ENCODE measurements around the gene TRAF3. TPM values are rescaled to one million over a fixed set of nuclear protein-coding genes. Genes with fewer than 3 reads are reported as not detected.

Gene TRAF3
- total RNA-seq, 1 experiment from 2014 or later, result 14.0 TPM

DNA sequence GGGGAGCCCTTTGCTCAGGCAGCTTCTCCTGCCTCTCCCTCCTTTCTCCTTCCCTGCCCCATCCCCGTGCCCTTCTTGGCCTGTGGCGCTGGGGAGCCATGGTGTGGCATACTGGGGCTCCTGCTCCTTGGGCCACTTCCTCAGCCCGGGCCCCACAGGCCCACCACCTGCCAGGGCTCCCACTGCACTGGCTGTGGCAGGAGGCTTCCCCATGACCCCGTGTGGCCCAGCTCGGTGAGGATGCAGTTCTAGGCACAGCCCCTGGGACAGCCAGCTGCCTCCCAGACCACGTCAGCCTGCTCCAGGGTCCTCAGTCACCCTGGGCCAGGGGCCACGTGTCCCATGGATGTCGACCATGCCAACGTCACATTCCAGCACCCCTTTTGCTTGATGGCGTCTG lies 132.2 kb downstream of the TRAF3 start:
- peaks cover 2% of the 10 kb centered on the region; the same call in 1 of the 2 replicates for H3K36me3 ChIP-seq
- no peak for DNase-seq
- H3K27ac ChIP-seq, result no peak overlapping the region
- no peaks in the 10 kb centered on the region for H3K4me1 ChIP-seq
- no peaks in the 10 kb centered on the region for H3K27me3 ChIP-seq
- H3K9me3 ChIP-seq (replicated peaks), result no peaks in the 10 kb centered on the region
- no peak overlapping the region for H3K4me3 ChIP-seq

DNA sequence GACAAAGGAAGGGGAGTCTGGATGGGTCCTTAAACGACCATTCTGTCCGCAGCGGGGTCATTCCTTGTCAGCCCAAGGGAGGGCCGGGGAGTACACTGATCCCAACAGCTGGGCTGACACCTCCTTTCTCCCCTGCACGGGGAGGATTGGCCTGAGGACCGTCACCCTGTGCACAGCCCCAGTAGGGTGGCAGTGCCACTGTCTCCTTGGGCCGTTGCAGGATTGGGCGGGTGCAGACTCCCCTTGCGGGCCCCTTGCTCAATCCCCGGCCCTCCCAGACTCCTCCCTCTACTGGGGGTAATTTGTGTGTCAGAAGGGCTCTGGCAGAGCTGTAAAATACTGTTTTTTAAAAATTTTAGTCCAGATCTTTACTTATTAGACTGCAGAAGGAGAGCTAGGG lies 132.7 kb downstream of the TRAF3 start:
- Histone ChIP-seq H3K4me3 (no peak overlapping the region), H3K9me3 (replicated peaks) (no peaks in the 10 kb centered on the region), H3K27ac (no peak overlapping the region), H3K27me3 (no peaks in the 10 kb centered on the region), H3K36me3 (peaks cover 2% of the 10 kb centered on the region; the same call in 1 of the 2 replicates), H3K4me1 (no peaks in the 10 kb centered on the region)
- no peak for DNase-seq

- Histone ChIP-seq H3K27me3 (no peaks in the 10 kb centered on the region), H3K27ac (no peak overlapping the region), H3K9me3 (replicated peaks) (no peaks in the 10 kb centered on the region), H3K4me3 (no peak overlapping the region), H3K4me1 (no peaks in the 10 kb centered on the region), H3K36me3 (peaks cover 2% of the 10 kb centered on the region; the same call in 1 of the 2 replicates)
- DNase-seq, result no peak
These were observed 133.2 kb downstream of the TRAF3 start for GRCh38 chr14:102910442-102910841.

- no peak overlapping the region for H3K27ac ChIP-seq
- H3K9me3 ChIP-seq (replicated peaks), result no peaks in the 10 kb centered on the region
- no peaks in the 10 kb centered on the region for H3K27me3 ChIP-seq
- no peak for DNase-seq
- no peaks in the 10 kb centered on the region for H3K36me3 ChIP-seq
- H3K4me3 ChIP-seq, result no peak overlapping the region
- no peaks in the 10 kb centered on the region for H3K4me1 ChIP-seq
These were observed 134.3 kb downstream of the TRAF3 start for GRCh38 chr14:102911541-102911951.

GRCh38 chr14:102911991-102912761 lies 134.9 kb downstream of the TRAF3 start:
- Histone ChIP-seq H3K27ac (no peak overlapping the region), H3K9me3 (replicated peaks) (no peaks in the 10 kb centered on the region), H3K36me3 (no peaks in the 10 kb centered on the region), H3K4me3 (no peak overlapping the region), H3K27me3 (no peaks in the 10 kb centered on the region), H3K4me1 (no peaks in the 10 kb centered on the region)
- no peak for DNase-seq

DNA sequence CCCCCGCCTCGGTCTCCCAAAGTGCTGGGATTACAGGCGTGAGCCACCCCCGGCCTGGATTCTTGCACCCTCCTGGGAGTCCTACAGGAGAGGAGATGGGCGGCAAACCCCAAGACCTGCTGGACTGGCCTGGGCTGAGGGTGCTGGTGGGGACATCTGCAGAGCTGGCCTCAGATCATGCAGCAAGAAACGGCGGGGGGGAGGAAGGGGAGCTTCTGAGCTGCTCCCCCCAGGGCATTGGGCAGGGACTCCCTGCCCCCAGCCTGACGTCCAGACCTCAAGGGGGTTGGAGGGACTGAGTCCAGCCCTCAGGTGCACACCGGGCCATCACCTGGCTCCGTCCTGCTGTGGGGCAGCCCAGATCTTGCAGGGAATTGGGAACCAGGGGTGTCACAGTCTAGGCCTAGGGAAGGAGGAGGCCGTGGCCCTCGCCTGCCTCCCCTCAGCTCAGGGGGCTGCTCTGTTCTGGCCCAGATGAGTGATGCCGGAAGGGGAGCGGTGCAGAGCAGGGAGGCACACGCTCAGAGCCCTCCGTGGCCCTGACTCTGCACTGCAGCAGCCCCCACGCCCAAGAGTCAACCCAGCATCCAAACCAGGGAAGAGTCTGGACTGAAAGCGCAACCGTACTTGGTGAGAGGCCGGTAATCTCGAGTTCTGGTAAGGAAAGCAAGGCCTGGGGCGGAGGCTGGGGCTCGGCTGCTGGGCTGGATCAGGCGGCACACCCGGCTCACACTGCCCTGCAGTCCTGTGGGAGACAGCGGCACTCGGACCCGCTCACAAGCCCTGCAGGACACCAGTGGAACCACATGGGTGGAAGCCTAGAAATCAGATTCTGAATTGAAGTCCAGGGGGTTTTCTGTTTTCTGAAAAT lies 136.3 kb downstream of the TRAF3 start:
- H3K27me3 ChIP-seq, result no peaks in the 10 kb centered on the region
- no peaks in the 10 kb centered on the region for H3K4me1 ChIP-seq
- no peak overlapping the region for H3K4me3 ChIP-seq
- H3K9me3 ChIP-seq (replicated peaks), result no peaks in the 10 kb centered on the region
- DNase-seq, result no peak
- no peaks in the 10 kb centered on the region for H3K36me3 ChIP-seq
- H3K27ac ChIP-seq, result no peak overlapping the region

GRCh38 chr14:102914474-102915291 lies 137.4 kb downstream of the TRAF3 start:
- H3K9me3 ChIP-seq (replicated peaks), result no peaks in the 10 kb centered on the region
- H3K27me3 ChIP-seq, result no peaks in the 10 kb centered on the region
- no peak overlapping the region for H3K27ac ChIP-seq
- H3K36me3 ChIP-seq, result no peaks in the 10 kb centered on the region
- no peaks in the 10 kb centered on the region for H3K4me1 ChIP-seq
- no peak for DNase-seq
- H3K4me3 ChIP-seq, result no peak overlapping the region

DNA sequence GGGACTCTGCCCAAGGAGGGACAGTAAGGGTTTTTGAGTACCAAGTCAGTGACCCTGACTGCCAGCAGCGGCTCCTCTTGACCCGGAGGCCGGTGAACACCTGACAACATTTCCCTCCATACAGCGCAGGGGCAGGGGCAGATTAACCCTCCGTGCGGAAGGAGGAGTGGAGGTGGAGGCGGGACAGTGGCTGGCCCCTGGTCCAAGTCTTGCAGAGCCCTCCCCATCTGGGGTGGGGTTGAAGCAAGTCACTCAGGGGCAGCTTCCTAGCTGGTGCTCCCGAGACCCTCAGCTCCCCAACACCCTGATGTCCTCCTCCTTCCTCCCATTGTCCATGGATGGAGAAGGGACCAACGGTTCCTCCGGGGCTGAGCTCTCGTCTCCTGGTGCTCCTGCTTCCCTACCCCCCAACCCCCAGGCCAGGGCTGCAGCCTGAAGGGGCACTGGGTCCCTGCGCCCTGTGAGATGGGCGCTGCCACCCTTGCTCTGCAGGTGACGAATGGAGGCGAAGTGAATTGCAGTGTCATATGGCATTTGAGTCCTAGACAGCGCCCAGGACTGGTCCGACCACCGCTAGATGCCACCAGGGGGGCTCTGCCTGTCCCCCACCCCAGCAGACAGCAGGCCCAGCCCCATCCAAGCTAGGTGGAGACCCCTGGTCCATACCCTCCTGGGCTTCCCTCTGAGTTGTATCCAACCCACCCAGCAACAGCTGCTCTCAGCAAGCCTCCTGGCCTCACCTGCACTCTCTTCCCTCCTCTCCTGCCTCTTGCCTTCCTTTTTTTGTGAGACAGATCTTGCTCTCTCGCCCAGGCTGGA lies 138.3 kb downstream of the TRAF3 start:
- no peaks in the 10 kb centered on the region for H3K27me3 ChIP-seq
- H3K4me3 ChIP-seq, result no peak overlapping the region
- no peaks in the 10 kb centered on the region for H3K9me3 ChIP-seq (replicated peaks)
- H3K36me3 ChIP-seq, result no peaks in the 10 kb centered on the region
- no peak for DNase-seq
- no peak overlapping the region for H3K27ac ChIP-seq
- no peaks in the 10 kb centered on the region for H3K4me1 ChIP-seq

- no peaks in the 10 kb centered on the region for H3K4me1 ChIP-seq
- no peak overlapping the region for H3K27ac ChIP-seq
- no peaks in the 10 kb centered on the region for H3K36me3 ChIP-seq
- H3K27me3 ChIP-seq, result no peaks in the 10 kb centered on the region
- no peak overlapping the region for H3K4me3 ChIP-seq
- H3K9me3 ChIP-seq (replicated peaks), result no peaks in the 10 kb centered on the region
- DNase-seq, result no peak
These were observed 139.3 kb downstream of the TRAF3 start for GRCh38 chr14:102916347-102917055.

GRCh38 chr14:102917056-102917385 lies 139.8 kb downstream of the TRAF3 start:
- Histone ChIP-seq H3K4me3 (no peak overlapping the region), H3K27ac (no peak overlapping the region), H3K27me3 (no peaks in the 10 kb centered on the region), H3K36me3 (no peaks in the 10 kb centered on the region), H3K4me1 (no peaks in the 10 kb centered on the region), H3K9me3 (replicated peaks) (no peaks in the 10 kb centered on the region)
- DNase-seq, result no peak

GRCh38 chr14:102917469-102918211 lies 140.4 kb downstream of the TRAF3 start:
- H3K27ac ChIP-seq, result no peak overlapping the region
- no peak overlapping the region for H3K4me3 ChIP-seq
- no peaks in the 10 kb centered on the region for H3K27me3 ChIP-seq
- H3K9me3 ChIP-seq (replicated peaks), result no peaks in the 10 kb centered on the region
- H3K4me1 ChIP-seq, result no peaks in the 10 kb centered on the region
- DNase-seq, result peak; percentile 66 to 79
- no peaks in the 10 kb centered on the region for H3K36me3 ChIP-seq

GRCh38 chr14:102918438-102918837 lies 141.2 kb downstream of the TRAF3 start:
- DNase-seq, result no peak
- Histone ChIP-seq H3K9me3 (replicated peaks) (no peaks in the 10 kb centered on the region), H3K4me3 (no peak overlapping the region), H3K27ac (no peak overlapping the region), H3K36me3 (no peaks in the 10 kb centered on the region), H3K4me1 (no peaks in the 10 kb centered on the region), H3K27me3 (no peaks in the 10 kb centered on the region)

GRCh38 chr14:102920273-102920997 lies 143.2 kb downstream of the TRAF3 start:
- Histone ChIP-seq H3K9me3 (replicated peaks) (no peaks in the 10 kb centered on the region), H3K27me3 (no peaks in the 10 kb centered on the region), H3K36me3 (no peaks in the 10 kb centered on the region), H3K27ac (no peak overlapping the region), H3K4me3 (no peak overlapping the region), H3K4me1 (no peaks in the 10 kb centered on the region)
- DNase-seq, result no peak

Data from SJCRH30 (cell line).